H4 (cell line): ENCODE measurements around the gene ERG. TPM values are rescaled to one million over a fixed set of nuclear protein-coding genes. Genes with fewer than 3 reads are reported as not detected.

ENCODE experiments used
- DNase-seq: peaks from one replicate; pipeline ENCODE4 v3.0.0-alpha.2; 2015; ENCODE audit warnings: low spot score
- total RNA-seq: library from RNA; depleted of rRNA; stranded (reverse); fragments of >200 nt; shearing (Covaris generic); gene quantifications from 2 replicates; pipeline ENCODE4 v1.2.3, GENCODE V29; 2014

ERG gene
- total RNA-seq, 1 experiment from 2014 or later, result 0.15 TPM

DNA sequence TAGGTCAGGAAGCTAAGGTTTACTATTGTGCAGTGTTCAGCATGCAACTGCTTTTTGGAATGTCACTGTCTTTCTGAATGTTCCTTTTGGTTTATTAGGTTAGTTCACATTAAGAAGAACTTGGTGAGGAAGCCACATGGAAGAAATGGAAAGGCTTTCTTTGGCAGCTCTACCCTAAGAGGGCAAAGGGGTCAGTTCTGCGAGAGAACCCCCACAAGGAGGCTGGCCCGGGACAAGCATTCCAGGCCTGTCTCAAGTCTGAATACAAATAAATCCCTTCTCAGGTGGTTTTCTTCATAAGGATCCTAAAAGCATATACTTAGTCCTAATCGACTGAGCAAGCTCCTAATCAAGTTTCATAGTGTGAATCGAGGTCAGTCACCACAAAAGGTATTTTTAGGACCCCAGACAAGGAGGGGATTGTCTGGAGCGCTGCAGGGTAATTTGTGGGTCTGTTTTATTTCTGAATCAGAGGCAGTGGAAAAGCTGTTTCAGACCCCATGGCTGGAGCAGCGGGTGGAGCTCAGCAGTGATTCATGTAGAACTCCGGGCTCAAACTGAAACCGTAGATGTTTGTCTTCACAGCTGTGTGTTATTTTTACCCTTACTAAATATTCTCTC lies 63.3 kb downstream of the ERG start:
- peak; percentile 31 for DNase-seq

DNA sequence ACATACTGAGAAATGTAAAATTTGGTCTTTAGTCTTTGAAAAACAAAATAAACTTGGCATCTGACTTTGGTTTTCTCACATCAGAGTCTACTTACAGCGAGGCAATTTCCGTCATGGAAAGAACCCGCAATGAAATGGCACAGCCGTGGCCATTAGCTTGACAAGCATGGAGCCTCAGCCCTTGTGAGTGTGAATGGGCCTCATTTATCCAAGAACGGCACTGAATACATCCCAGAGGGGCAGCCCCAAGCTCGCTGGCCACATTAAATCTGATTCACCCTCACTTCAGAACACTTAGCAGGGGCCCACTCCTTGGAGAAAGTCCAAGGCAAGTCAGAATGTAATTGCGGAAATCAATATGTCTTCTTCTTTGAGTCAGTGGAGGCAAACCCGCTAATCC lies 64.8 kb downstream of the ERG start:
- DNase-seq, result no peak

DNA sequence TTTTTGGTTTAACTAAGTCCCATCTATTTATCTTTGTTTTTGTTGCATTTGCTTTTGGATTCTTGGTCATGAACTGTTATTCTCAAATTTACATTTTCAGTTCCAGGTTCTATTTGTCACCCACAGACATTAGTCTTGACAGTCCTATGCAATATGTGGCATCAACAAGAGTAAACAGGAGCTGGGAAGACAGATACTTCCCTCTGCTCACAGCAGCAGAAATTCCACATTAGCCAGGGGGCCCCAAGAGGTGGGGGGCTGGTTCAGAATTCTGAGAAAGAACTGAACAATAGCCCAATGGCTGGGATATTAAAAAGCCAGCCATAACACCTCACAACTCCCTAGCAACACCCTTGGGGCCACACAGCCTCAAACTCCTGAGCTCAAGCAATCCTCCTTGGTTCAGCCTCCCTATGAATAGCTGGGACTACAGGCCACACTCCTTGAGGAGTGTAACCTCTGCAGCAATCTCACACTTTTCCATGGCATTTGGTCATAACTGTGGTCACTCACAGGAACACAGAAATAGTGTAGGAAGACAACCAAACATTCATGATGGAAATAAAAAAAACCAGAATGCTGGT lies 67.8 kb downstream of the ERG start:
- no peak for DNase-seq

DNA sequence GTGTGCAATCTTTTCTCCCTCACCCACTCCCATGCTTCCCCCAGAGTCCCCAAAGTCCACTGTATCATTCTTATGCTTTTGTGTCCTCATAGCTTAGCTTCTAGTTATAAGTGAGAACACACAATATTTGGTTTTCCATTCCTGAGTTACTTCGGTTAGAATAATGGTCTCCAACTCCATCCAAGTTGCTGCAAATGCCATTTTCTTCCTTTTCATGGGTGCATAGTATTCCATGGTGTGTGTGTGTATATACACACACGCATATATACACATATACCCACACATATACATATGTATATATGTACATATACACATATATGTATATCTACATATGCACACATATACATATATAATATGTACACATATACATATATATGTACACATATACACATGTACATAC lies 69.3 kb downstream of the ERG start:
- no peak for DNase-seq

DNA sequence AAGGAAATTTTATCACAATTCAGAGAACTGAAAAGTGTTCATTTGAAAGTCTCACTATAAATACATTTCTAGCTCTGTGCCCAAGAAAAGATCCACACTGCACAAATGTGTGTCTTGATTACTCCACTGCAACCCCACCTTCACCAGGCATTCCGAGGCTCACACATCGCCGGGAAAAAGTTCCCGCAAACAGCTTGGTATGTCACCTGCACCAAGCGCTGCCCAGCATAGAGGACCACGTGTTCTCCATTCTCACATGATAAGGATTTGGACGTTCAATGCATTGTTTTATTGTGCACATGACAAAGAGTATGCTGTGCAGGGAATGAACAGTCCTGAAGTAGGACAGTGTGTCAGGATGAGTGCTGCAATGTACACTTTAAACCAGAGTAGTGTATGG lies 70.1 kb downstream of the ERG start:
- no peak for DNase-seq

DNA sequence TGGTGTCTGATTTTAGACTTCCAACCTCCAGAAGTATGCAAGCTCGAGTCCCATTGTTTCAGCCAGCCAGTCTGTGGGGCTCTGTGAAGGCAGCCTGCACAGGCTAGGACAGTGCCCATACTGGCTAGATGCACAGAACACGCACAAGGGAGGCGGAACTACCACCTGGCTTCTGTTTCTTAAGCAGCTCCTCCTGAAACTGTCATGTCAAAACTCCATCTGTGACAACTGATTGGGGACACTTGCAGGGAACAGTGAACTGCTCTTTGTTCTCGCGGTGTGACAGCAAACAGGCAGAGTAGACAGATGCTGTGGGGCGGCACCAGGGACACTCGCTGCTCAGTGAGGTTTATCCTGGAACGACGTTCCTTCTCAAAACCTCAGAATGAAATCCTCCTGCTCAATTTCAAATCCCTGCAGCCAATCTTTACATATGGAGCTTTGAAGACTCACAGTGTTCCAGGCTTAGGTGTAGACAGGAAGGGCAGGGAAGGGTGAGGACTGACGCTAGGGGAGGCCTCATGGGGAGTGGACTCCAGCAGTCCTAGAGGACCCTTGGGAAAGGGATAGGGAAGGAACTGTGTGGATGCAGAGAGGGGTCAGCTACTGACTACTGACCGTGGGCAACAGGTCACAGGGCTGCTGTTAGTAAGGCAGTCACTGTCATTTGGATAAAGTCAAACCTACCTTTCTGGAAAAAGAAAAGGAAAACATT lies 73.8 kb downstream of the ERG start:
- no peak for DNase-seq

DNA sequence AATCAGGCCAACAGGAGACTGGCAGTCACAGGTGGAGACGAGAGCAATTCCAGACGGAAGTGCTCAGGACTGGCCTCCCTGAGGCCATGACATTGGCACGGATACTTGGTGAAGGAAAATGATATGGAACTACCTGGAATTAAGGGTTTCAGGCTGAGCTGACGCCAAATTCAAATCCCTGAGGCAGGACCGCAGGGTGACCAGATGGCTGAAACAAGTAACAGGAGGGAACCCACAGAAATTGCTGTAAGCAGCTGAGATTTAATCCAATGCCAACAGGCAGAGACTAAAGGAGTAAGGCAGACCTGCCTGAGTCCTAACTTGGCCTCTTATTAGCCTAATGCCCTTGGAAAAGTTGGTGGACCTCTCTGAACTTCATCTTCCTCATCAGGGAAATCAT lies 76.2 kb downstream of the ERG start:
- no peak for DNase-seq

DNA sequence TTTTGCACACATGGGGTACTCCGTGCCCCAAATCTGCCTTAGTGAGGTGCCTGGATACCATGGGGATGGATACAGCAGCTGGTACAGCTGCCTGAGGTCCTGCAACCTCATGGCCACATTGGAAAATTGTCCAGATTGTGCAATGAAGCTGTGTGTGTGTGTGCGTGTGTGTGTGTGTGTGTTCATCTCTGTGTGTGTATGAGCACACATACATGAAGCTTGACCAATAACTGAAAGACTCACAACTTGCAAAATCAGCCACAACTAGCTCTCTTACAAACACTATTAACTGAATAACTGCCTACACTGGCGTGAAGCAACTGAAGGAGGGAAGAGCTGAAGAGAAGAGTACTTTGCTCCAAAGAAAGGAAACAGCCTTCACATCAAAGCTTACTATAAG lies 78.1 kb downstream of the ERG start:
- DNase-seq, result no peak

DNA sequence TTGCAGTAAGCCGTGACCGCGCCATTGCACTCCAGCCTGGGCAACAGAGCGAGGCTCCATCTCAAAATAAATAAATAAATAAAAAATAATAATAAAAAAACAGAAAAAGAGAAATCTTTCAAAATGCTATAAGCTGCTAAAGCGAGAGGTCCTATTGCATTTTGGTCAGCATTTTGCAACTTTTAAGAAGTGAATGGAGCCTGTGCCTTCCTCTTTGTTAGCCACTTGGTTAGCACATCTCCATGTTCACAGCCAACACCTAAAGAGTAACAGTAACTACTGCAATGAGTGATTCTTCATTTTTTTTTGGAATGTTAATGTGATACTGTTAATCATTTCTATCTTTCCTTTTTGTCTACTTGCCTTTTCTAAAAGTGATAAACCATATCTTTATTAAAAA lies 80.6 kb downstream of the ERG start:
- DNase-seq, result no peak

DNA sequence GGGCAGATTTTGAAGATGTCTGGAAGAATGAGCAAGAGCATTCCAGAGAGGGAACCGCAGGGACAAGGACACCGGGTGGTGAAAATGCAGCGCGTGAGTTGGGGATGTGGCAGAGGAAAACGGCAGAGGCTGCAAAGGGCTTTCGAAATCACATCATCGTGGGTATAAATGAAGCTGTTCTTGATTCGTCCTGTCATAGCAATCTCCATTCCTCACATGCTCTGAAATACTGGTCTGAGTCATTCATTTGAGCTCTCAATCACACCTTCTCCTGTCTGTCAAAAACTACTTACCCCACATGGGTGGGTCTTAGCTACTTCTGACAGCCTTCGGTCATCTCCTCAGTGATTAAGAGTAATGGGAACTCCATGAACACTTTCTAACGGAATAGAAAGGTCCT lies 81.5 kb downstream of the ERG start:
- DNase-seq, result no peak

DNA sequence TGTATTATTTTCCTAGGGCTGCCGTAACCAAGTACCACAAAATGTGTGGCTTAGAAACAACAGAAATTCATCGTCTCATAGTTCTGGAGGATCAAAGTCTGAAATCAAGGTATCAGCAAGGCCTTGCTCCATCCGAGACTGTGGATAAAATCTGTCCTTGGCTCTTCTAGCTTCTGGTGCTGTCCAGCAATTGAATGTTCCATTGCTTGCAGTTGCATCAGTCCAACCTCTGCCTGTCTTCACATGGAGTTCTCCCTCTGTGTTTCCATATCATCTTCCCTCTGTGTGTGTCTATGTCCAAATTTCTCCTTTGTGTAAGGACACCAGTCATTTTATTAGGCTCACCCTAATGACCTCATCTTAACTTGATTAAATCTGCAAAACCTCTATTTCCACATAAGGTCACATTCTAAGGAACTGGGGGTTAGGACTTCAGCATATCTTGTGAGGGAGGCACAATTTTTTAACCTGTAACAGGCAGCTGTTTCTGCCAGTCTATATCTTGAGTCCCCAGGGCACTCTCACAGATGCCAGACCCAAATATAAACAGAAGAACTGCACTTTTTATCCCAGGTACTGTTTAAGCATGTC lies 84.2 kb downstream of the ERG start:
- DNase-seq, result no peak

DNA sequence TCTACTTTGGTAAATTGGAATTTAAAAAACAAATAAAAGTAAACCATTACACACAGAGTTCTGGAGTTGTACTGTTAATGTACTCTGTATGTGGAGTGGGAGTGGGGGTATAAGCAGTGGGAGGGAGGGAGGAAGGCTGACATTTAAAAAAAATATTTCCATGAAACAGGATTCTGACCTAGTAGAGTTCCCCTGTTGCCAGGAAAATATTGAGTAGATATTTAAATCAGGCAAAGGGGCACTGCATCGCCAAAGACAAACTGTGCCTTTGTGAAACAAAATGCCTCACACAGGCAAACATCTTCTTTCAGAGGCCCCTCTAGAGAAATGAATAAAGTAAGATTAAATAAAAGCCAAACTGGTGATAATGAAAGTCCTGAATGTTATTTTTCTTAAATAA lies 87.8 kb downstream of the ERG start:
- DNase-seq, result no peak

DNA sequence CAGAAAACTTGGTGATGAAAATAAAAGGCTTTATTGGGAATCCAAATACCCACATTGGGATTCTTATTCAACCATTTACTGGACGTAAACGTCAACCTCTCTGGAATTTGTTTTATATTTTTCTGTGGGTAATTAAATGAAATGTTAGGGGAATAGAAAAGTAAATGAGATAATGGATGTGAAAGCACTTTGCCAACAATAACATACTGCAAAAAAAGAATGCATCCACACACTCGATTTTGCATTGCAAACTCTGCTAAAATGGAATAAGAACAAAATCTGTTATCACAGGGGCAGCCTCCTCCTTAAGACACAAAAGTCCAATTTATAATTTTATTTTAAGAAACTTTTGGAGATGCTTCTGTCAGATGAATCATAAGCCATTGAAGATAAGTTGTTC lies 88.4 kb downstream of the ERG start:
- no peak for DNase-seq

DNA sequence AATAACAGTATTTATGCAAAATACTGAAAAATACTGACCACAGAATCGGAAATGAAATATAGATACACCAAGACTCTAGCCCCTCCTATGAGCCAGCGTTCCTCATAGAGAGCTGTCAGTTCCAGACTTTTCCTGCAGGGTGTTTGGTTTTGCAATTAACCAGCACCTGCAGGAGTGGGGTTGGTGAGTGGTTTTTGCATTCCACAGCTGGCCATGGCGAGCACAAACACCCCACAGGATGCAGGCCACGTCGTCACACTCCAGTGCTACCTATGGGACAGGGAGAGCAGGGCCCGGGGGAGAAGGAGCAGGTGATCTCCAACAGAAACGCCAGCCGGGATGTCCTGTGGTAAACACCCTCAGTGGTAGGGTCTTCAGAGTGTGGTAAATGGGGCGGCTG lies 94.1 kb downstream of the ERG start:
- DNase-seq, result no peak

DNA sequence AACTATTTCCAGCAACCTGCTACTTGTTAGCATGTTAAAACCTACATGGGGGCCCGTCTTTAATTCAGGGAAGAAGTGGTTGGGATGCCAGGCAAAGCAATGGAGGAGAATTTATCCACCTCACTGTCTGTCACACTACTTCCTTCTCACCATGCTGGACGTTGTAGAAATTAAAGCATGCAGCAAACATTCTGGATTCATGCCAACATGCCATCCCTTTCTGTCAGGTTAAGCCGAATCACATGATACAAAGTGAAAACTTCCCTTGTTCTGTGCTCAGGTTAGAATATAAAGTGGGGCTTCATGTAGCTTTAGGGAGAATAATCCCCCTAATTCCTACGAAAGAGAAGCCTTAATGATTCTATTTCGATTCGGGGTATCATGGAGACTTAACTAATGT lies 95.5 kb downstream of the ERG start:
- no peak for DNase-seq

DNA sequence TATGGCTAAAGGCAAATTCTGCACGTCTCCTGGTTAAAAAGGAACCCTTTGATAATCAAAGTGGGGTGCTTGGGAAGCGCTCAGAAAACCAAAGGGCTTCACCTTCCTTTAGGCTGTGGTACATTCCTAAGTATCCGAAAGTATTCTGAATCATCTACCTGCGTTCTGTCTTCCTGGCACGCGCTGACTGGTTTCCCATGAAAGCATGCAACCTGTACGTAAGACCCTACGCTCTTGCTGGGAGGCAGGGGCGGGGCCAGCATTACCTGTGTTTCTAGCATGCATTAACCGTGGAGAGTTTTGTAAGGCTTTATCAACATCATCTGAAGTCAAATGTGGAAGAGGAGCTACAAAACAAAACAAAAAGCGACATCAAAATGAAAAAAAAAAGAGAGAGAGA lies 96.0 kb downstream of the ERG start:
- no peak for DNase-seq

DNA sequence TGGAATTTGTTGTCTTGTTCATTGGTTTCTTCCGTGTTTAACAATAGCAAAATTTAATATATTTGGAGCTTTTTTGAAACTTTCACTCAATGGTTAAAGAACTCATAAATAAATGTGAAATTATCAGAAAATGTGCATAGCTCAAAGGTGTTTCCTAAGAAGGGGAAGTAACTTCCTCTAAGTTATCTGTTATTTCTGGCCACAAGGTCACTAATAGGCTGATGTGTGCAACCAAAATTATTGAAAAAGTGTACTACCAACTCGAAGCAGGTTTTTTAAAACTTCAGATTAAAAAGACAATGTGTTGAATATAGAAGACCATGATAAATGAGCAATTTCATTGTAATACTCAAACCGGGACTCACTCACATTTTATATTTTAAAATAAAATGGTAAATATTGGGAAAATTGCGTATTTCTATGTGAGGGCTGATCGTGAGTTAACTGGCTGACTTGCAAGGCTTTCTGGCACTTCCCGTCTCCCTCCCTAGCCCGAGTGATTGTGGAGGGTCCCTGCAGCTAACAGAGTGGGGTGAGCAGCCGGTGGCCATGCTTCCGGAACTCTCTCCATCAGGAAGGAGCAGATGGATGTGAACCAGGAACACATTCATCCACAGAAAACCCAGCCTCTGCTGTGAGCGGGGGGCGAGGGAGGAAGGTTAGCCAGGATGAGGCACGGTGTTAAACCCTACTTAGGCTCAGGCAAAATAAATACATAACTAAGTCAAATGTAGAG lies 96.9 kb downstream of the ERG start:
- no peak for DNase-seq

DNA sequence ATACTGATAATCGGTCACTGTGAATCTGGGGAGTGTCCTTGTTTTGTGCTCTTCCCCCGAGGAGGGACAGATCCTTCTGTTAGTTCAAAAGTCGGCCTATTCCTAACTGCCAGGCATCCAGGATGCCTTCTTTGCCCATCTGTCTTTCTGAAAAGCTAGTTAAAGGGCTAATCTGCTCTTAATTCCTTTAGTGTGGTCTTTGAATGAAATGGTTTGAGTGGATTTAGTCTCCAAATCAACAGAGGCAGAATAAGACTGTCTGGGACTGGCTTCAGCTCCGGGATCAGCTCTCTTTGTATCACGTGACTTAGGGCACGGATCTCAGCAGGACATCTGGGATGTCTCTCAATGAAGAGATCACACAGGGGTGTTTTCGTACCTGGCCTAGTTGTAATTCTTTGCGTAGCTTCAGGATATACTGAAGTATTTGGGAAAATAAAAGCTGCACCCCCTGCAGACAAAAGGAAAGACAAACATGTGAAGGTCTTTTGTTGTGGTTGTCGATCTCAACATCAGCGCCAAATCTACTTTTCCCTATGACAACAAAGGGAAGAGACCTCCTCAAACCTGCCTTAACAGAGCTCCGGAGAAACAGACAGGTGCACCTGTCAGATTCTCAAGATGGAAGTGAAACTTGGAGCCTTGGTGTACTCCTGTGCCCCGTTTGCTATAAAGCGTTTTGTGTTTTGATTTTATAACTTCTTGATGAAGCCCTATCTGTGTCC lies 97.9 kb downstream of the ERG start:
- DNase-seq, result no peak

DNA sequence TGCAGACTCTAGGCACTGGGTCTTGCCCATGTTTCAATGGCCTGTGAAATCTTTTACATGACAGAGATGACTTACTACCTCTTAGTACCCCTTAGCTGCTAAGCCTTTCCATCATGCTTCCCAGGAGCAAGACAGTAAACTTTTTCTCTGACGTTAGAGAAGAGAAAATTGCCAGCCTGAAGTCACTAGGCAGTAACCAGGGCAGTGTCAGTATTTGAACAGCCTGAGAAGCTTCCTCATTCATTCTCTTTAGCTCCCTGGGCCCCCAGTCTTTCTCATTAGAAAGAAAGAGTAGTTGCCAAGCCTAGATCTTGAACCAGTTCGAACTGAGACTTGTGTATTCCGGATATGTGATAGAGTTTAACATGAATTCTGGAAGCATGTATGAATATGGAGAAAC lies 99.2 kb downstream of the ERG start:
- DNase-seq, result no peak

DNA sequence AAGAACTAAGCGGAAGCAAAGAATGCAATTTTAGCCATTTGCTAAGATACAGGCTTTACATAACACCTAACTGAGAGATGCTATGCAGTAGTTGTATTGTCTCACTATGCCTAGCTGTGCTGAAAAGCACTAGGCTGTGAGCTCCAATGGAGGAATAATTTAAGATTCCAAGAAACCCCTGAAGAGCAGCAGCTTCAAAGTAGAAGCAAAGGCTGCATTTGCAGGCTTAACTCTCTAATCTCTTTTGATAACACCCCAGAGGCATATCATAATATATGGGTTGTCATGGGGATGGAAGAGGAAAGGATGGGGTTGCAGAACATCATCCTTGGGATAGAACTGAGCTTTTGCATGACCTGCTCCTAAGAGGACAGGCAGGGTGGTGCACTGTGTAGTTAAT lies 102.0 kb downstream of the ERG start:
- DNase-seq, result no peak

DNA sequence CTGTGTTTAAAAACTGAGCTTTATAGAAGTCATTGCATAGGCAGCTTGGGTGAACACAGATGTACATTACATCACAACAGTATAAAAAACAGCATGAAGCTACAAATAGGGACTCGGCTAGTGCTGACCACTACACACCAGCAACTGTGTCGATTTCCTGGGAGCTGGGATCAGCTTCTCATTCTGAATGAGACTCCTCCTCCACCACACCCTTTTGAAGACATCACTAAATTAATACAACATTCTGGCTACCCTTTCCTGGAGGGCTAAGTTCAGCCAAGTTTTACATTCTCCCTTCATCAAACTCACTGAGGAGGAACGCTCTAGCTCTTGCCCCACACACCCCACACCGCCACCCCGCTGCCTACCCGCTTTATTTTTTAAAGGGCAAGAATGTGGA lies 102.7 kb downstream of the ERG start:
- no peak for DNase-seq

DNA sequence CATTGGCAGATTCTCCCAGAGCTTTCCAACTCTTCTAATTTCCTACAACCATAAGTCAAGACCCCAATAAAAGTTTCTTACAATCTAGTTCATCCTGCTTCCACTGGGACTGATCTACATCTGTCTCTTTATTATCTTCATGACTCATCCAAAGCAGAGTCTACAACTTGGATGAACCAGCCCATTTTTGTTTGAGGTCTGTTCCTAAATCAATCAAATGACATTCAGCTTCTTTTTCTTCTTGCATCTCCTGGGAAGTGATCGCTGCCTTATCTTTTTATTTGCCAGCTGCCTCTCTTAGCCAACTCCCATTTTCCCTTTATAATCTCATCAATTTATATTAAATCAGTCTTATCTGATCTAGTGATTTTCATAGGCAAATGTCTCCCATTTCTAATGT lies 105.6 kb downstream of the ERG start:
- DNase-seq, result no peak
